ENCODE results near the gene SPINDOC. TPM values are rescaled to one million over a fixed set of nuclear protein-coding genes. Genes with fewer than 3 reads are reported as not detected.
A peak's percentile ranks its signal among the peaks of the same experiment; 100 is the strongest.

Gene SPINDOC
- total RNA-seq, 1 donor from 2014 or later, result 14.0 TPM

DNA sequence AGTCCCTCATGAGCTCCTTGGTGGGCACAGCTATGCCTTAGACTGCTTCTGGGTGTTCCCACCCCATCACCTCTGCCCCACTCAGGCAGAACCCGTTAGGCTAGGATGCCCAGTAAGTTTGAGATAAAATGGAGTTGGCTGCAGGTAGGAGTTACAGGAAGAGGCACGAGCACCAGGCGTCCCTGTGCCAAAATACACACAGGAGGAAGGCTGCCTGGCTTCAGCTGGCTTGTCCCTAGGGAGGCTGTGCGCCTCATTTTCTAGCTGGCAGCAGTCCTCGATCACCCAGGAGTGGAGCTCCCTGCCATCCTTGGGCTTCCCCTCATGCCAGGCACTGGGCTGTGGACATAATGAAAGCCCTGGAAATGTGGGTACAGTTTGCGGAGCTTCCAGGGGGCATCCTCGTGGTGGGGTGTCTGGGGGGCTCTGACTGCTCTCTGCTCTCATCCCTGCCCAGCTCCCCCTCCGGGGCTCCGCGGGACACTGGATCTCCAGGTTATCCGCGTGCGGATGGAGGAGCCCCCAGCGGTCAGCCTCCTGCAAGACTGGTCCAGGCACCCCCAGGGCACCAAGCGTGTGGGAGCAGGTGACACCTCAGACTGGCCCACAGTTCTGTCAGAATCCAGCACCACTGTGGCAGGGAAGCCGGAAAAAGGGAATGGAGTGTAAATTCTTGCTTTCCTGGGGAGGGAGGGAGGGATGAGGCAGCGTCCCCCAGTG lies 13.4 kb downstream of the SPINDOC start:
- DNase-seq (ENCODE audit: low spot score), result no peak
- intact Hi-C loops (cut with DNase I), result no loop called here

DNA sequence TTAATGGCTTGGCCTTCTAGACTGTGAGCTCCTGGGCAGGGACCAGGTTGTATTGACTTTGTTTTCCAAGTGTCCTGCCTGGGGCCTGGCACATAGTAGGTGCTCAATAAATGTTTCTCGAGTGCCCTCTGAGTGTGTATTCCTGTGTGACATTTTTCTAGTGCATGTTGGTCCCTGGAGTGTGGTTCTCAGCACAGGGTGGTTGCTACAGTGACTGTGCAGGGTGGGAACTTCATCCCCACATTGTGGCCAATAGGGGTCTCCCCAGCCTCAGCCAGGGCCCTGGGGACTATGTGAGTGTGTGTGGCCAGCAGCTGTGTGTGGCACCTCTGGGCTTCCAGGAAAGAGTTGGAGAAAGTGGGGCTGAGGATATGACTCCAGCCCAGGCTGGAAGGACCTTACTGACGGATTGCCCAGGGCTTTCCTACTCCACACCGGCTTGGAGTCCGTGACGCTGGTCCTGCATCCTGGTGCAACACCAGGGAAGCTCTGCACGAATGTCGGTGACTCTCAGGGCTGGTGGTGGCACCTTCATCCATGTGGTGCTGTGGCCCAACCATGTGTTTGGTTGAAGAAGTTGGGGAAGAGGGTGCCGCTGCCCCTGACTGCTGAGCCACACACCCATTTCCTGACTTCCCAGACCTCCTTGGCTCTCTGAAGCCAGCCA lies 16.7 kb downstream of the SPINDOC start:
- DNase-seq (ENCODE audit: low spot score), result no peak
- intact Hi-C loops (cut with DNase I), result no loop called here

DNA sequence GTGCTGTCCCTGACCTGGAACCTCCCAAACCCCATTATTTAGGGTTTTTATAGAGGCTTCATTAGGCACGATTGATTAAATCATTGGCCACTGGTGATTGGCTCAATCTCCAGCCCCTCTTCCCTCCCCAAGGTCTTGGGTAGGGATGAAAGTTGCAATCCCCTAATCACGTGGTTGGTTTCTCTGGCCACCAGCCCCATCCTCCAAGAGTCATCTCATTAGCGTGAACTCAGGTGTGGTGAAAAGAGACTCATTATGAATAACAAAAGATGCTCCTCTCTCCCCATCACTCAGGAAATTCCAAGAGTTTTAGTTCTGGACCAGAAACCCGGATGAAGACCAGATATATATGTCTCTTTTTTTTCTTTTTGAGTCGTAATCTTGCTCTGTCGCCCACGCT lies 18.1 kb downstream of the SPINDOC start:
- intact Hi-C loops (cut with DNase I), result no loop called here
- DNase-seq (ENCODE audit: low spot score), result no peak

DNA sequence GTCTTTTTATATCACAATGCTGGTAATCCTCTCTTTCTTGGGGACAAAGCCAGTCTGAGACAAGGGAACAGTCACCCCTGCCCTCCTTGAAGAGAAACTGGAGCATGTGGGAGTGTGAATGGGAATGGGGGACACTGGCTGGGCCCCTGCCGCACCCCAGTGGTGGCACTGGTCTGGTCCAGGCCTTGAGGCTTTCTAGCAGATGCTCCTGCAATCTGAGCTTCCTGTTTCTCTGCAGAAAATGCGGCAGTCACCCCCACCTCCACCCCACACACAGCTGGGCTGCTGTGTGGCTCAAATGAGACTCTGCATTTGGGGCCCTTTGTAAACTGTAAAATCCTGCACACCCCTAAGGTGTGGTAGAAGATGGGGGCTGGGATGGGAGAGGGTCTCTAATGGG lies 19.1 kb downstream of the SPINDOC start:
- intact Hi-C loops (cut with DNase I), result no loop called here
- no peak for DNase-seq (ENCODE audit: low spot score)

DNA sequence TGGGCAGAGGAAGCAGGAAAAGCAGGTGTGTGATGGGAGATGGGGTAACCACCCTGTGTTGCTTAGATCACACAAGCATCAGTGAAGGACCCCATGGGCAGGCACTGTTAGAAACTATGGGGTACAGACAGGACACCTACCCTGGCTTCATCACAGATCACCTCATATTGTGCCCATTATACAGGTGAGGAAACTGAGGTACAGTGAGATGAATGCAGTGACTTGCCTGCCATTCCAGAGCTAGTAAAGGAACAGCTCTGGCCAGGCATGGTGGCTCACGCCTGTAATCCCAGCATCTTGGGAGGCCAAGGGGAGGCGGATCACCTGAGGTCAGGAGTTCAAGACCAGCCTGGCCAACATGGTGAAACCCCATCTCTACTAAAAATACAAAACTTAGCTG lies 19.8 kb downstream of the SPINDOC start:
- DNase-seq (ENCODE audit: low spot score), result no peak
- intact Hi-C loops (cut with DNase I), result no loop called here

DNA sequence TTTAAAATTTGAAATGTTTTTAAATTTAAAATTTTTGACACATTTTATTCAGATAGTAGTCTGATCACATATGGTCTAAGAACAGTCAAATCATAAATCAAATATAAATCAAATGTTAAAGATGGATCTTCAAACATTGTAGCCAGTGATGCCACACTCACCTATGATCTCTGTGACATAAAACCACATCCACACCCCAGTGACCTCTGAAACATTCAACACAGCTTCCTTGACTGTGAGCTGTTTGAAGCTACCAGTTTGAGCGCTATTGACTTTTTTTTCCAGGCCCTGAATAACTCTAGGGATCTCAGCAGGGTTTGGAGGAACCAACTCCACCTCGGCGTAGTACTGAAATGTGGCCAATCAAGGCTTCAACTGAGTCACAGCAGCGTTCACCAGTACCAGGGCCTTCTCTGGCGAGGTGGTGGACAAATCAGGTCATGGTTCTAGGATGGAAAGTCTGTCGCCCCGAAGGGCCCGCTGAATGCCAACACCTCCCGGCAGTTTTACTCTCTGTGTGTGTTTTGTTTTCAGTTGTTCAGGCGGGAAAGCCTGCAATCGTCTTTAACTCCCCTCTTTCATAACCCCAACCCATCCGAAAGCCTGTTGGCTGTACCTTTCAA lies 21.4 kb downstream of the SPINDOC start:
- intact Hi-C loops (cut with DNase I), result loop anchor here (5.0 kb wide), 1 partner anchor 318 kb away; no protein-coding TSS in a partner anchor
- no peak for DNase-seq (ENCODE audit: low spot score)

DNA sequence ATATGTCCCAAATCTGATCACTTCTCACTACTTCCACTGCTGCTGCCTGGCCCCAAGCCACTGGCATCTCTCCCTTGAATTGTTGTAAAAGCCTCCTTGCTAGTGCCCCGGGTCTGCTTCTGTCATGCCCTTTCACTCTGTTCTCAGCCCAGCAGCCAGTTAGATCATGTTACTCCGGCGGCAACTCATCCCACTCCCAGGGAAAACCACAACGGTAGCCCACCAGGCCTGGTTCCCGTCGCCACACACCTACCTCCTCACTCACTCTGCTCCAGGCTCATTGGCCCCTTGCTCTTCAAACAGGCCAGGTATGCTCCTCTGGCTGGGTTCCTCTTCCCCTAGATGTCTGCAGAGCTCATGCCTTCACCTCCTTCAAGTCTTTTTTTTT lies 21.9 kb downstream of the SPINDOC start:
- intact Hi-C loops (cut with DNase I), result loop anchor here (5.0 kb wide), 1 partner anchor 317 kb away; no protein-coding TSS in a partner anchor
- no peak for DNase-seq (ENCODE audit: low spot score)

DNA sequence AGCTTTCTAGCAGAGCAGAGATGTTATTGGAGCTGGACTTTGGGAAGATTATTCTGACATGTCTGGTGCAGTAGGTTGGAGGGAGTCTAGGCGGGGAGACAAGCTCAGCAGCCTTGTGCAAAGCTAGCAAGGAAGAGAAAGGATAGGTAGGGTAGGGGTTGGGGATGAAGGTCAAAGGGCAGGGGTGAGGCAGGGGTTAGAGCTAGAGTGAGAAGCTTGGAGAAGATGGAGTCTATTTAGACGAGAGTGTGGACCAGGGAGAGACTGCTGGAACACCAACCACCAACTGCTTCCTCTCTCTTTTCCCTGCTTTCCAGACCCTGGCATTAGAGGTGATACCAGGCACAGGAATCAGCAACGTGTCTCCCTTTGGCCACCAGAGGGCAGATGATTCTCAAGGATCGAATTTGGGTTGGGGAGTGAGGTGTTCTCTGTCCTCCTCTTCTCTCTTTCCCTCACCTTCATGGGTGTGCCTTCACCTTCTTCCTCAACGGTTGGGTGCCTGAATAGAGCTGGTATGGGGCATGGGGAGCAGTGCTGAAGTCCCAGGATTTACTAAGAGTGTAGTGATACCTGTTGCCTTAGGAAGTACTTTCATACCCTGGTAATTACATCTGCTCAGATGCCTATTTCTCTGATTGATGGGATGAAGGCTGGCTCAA lies 23.9 kb downstream of the SPINDOC start:
- peak; percentile 83 for DNase-seq (ENCODE audit: low spot score)
- intact Hi-C loops (cut with DNase I), result loop anchor here (1.0 to 5.0 kb wide), 2 partner anchors 108 to 315 kb away; no protein-coding TSS in a partner anchor

DNA sequence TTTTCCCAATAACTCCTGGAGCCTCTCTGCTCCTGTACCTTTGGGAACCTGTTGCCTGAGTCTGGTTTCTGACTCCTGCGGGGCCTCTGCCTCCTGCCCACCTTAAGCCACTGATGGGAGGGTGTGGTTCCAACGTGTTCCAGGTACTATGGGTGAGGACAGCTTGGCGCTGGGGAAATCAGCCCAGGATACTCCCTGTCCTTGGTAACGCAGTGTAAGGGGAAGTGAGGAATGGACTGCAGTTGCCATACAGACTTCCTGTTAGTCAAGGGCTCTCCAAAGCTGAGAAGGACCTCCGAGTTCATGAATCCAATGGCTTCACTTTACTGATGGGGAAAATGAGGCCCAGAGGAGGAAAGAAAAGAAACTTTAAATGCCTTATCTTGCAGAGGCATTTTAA lies 24.5 kb downstream of the SPINDOC start:
- intact Hi-C loops (cut with DNase I), result loop anchor here (1.0 to 5.0 kb wide), 5 partner anchors 69 to 315 kb away; partner anchors contain the start of genes COX8A and ZFTA
- no peak for DNase-seq (ENCODE audit: low spot score)

DNA sequence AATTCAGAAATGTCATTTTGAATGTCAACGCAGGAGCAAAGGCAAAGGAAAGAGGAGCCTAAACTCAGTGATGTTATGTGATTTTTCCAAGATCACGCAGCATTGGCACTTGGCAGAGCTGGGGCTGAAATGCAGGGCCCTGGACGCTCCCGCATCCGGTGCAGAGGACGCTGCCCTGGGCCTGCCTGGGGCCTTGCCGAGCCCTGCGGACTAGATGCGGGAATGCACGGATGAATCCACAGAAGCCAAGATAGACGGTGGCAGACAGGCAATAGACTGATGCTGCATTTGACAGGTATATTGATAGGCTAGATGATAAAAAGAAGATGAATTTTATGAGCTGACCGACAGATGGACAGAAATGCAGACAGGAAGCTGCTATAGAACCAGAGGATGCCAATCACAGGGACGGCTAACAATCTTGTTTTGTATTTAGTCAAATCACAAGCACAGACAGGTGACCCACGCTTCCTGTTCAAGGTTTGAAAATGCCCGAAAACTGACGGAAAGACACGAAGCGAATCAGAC lies 25.0 kb downstream of the SPINDOC start:
- no peak for DNase-seq (ENCODE audit: low spot score)

DNA sequence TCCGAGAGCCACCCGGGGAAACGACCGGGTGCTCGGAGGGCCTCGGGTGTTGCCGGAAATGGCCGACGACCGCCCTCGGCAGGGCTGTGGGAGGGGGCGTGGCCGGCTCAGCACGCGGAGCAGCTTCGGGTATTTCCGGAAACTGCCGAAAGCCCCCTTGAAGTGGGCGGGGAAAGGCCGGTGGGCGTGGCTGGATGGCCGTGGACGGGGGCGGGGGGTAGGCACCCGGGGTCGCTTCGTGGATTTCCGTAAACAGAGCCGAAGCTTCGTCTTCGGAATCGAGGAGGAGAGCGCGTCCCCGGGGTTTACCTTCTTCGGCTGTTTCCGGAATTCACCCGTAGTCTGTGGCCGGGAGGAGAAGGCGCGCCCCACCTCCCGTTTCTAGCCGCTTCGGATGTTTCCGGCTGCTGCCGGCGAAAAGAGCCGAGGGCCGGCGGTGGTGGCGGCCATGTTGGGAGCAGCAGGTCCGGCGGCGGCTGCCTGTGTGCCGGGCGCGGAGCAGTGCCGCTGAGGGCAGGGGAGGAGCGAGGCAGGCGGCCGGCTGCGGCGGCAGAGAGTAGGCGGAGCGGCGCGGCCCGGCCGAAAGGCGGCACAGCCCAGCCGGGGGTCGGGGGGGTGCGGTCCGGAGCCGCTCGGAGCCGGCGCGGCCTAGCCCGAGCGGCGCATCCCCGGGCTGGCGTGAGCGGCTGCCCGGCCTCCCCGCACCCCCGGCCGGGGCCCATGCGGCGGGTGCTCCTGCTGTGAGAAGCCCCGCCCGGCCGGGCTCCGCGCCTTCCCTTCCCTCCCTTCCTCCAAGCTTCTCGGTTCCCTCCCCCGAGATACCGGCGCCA lies 25.6 kb downstream of the SPINDOC start, which contains the start of gene MARK2:
Gene MARK2 (plus strand): TSS at position 433 of the 830 bp plus-strand sequence. CDS start 397 bp downstream, at position 830.
- peak; percentile 99 for DNase-seq (ENCODE audit: low spot score)
- intact Hi-C loops (cut with DNase I), result loop anchor here (1.0 to 5.0 kb wide), 4 partner anchors 70 to 313 kb away; partner anchors contain the start of genes COX8A and ZFTA

More for the DNA sequence above, 25.0 kb downstream of the SPINDOC start:
- intact Hi-C loops (cut with DNase I), result loop anchor here (1.0 to 5.0 kb wide), 4 partner anchors 69 to 314 kb away; partner anchors contain the start of genes COX8A and ZFTA

DNA sequence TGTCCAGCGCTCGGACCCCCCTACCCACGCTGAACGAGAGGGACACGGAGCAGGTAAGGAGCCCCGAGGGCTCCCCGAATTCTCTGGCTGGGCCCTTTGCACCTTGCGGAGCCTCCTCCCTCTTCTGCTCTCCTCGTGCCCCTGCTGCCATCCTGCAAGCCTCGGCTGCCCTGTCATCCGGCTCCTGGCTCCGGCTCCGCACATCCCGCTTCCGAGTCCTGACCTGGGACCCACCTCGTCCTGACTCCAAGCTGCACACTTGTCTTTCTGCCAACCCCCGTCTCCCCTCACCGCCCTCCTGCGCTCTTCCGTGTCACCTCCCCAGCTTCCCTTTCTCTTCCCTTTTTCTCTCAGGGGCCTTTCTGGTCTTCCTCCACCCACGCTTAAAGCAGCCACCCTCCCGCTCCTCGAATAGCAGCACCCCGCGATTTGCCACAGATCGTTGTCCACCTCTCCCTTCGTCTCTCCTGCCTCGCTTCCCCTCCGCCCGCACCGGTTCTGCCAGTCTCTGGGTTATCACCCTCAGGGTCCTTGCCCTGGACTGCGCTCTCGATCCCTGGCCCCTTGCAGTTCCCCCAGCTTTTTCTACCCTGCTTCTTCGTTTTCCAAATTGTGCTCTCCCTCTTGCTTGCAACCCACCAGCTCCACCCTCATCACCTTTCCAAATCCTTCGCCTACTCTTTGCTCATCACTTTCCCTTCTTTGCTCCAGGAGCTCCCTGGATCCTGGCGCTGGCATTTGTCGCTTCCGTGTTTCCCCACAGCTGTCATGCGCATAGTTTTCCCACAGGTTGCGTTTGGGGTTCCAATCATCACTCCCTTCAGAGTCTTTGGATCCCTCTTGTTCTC lies 26.5 kb downstream of the SPINDOC start:
- DNase-seq (ENCODE audit: low spot score), result no peak
- intact Hi-C loops (cut with DNase I), result loop anchor here (2.0 to 5.0 kb wide), 4 partner anchors 29 to 313 kb away; partner anchors contain the start of gene ZFTA

DNA sequence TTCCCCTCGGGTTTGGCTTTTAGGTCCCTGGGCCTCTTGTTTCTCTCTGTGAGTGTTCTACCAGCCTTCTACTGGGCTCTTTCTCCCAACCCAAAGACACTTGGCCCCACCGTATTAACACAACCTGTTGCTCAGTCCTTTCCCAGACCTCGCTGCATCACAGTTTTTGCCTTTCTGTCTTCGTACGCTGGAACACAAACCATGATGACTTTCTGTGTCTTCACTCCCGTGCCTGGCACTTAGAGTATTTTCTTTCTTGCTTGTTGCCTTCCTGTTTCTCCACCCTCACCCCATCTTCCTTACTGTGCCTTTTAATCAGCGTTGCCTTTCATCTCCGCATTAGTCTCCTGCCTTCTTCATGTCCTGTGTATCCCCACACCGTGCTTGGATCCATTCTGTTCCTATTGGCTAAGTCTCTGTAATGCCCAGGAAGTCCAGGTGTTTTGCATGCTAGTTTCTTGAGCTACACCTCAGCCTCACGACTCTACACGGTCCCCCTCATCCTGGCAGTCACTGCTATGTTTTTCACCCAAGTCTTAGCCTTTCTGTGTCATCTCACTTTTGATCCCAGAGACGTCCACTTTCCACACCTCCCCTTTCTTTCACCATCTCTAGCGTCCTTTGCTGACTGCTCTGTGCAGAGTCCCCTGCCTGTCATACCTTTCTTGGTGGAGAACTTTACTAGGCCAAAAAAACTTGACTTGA lies 27.3 kb downstream of the SPINDOC start:
- DNase-seq (ENCODE audit: low spot score), result no peak
- intact Hi-C loops (cut with DNase I), result loop anchor here (2.0 kb wide), 1 partner anchor 28 kb away; no protein-coding TSS in a partner anchor

DNA sequence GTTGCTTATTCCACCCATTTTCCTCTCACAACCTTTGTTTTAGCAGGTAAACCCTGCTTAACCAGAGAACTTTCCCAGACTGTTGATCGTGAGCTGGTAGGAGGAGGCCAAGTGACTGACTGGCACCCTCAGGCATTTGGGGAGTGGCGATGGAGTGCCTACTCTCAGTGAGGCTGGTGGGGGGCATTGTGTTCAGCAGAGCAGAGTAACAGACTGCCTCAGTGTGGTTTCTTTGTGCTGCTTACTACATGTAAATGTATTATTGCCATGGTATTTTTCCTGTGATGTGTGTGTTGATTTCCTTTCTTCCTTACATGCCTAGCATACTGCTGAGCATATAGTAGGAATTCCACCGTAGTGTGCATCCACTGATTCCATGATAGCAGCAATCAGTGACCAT lies 28.3 kb downstream of the SPINDOC start:
- intact Hi-C loops (cut with DNase I), result loop anchor here (2.0 kb wide), 1 partner anchor 27 kb away; no protein-coding TSS in a partner anchor
- DNase-seq (ENCODE audit: low spot score), result no peak

DNA sequence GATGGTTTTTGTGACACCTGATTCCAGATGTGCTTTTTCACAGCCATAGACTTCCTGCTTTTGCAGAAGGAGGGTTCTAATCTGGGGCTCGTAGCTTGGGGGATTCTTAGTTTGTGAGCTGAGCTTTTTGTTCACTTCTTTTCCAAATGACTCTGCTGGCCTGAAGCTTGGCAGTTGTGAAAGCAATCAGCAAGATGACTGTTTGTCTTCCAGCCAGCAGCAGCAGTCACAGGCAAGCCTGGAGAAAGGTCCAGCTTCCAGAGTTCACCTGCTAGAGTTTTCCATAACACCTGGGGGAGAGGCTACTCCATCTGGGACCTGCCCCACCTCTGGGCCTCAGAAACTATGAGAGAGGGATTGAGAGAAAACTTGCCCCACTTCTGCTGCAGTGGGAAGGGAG lies 29.8 kb downstream of the SPINDOC start:
- DNase-seq (ENCODE audit: low spot score), result no peak
- intact Hi-C loops (cut with DNase I), result no loop called here

DNA sequence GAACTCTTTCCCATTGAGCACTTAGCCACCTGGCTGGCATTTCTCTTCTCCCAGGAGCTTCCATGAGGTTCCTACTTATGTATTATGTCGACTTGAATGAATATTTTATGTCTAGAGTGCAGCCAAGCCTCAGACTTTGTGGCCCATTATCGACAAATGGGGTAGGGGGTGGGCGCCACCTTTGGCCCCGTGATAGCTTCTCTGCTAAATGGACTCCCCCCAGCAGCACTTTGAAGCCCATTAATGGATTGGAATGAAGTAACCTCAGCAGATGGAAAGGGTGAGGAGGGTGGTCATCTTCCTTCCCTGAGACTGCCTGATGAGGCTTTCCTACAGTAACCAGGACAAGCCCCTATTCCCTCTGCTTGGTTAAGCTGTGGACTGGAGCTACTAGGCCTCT lies 31.6 kb downstream of the SPINDOC start:
- intact Hi-C loops (cut with DNase I), result no loop called here
- DNase-seq (ENCODE audit: low spot score), result no peak

DNA sequence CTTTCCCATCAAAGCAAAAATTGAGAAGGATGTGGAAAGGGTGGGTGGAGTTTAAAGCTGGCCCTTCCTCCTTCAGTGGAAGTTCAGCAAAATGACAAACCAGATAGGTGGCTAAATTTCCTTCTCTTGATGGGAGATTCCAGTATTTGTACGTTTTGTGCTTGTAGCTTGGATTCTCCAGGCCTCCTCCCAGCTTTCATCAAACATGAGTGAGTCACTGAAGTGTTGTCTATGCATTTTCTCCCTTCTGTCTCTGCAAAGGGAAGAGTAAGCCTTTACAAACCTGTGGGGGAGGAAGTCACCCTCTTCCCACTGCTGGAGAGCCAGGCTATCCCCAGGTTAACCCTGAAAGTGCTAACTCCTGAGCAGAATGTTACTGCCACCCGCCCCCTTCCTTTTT lies 32.0 kb downstream of the SPINDOC start:
- no peak for DNase-seq (ENCODE audit: low spot score)
- intact Hi-C loops (cut with DNase I), result no loop called here
